IMR-90 (cell line): ENCODE data around the gene BRINP1. TPM values are rescaled to one million over a fixed set of nuclear protein-coding genes. Genes with fewer than 3 reads are reported as not detected.

Experiments
- ATAC-seq: fragments of 200-7000 bp; cut with Tn5 transposase; 2 replicates; pipeline ENCODE4 v1.9.1; 2020; ENCODE audit warnings: low read depth, mild to moderate bottlenecking, moderate library complexity
- BruUV-seq: library from RNA; stranded (reverse); fragments of 400-500 nt; replicated peaks from 2 replicates; lab custom pipeline; 2021; lab: Mats Ljungman, UMichigan
- CTCF ChIA-PET: fragments of 300-600 bp; formaldehyde crosslinking; extraction: SDS; loops from one replicate; lab custom pipeline; 2021; ENCODE audit warnings: antibody characterized with exemption; lab: Yijun Ruan, JAX
- POLR2A ChIA-PET: fragments of 300-600 bp; sonication (Branson Sonifier 250); formaldehyde crosslinking; loops from one replicate; lab custom pipeline; 2022; ENCODE audit warnings: antibody characterized with exemption; ENCODE audit not compliant: unreplicated experiment; lab: Charles Lee
- DNase-seq: peaks from one replicate; pipeline ENCODE4 v3.0.0; 2013
- H2AFZ ChIP-seq: replicated peaks from 2 replicates; pipeline ENCODE3; 2013; ENCODE audit warnings: low read length, mild to moderate bottlenecking; ENCODE audit not compliant: poor library complexity
- H2AK5ac ChIP-seq: 2 replicates; pipeline ENCODE4 v1.6.1; 2013; ENCODE audit warnings: low read depth, low read length, inconsistent platforms
- H2AK9ac ChIP-seq: replicated peaks from 2 replicates; pipeline ENCODE3; 2013; ENCODE audit warnings: mild to moderate bottlenecking, low read depth, low read length, moderate library complexity; ENCODE audit not compliant: poor library complexity
- H2BK120ac ChIP-seq: 2 replicates; pipeline ENCODE4 v1.6.1; 2013; ENCODE audit warnings: low read depth, low read length, inconsistent platforms
- H2BK15ac ChIP-seq: 3 replicates; pipeline ENCODE4 v1.6.1; 2013; ENCODE audit warnings: low read depth, low read length, inconsistent platforms
- H2BK20ac ChIP-seq: 2 replicates; pipeline ENCODE4 v1.6.1; 2013; ENCODE audit warnings: low read depth, mild to moderate bottlenecking, inconsistent platforms, low read length, moderate library complexity
- H2BK5ac ChIP-seq: 2 replicates; pipeline ENCODE4 v1.6.1; 2013; ENCODE audit warnings: mild to moderate bottlenecking, low read depth, low read length, inconsistent platforms; ENCODE audit not compliant: poor library complexity, severe bottlenecking
- H3K14ac ChIP-seq: replicated peaks from 2 replicates; pipeline ENCODE4 v1.6.1; 2013; ENCODE audit warnings: low read depth, low read length, inconsistent platforms
- H3K18ac ChIP-seq: 2 replicates; pipeline ENCODE4 v1.6.1; 2013; ENCODE audit warnings: low read depth, low read length, control low read depth
- H3K23ac ChIP-seq: 2 replicates; pipeline ENCODE4 v1.6.1; 2013; ENCODE audit warnings: low read depth, low read length, inconsistent platforms
- H3K27ac ChIP-seq: 2 replicates; pipeline ENCODE4 v1.5.1; 2013; ENCODE audit warnings: mild to moderate bottlenecking, control low read depth, low read length; ENCODE audit not compliant: insufficient read depth
- H3K27me3 ChIP-seq: 2 replicates; pipeline ENCODE4 v1.6.1; 2013; ENCODE audit warnings: low read length; ENCODE audit not compliant: control insufficient read depth, insufficient read depth
- H3K36me3 ChIP-seq: 2 replicates; pipeline ENCODE4 v1.6.1; 2013; ENCODE audit warnings: low read length, mixed read lengths; ENCODE audit not compliant: control insufficient read depth, insufficient read depth
- H3K4ac ChIP-seq: 2 replicates; pipeline ENCODE4 v1.6.1; 2013; ENCODE audit warnings: low read depth, low read length, inconsistent platforms
- H3K4me1 ChIP-seq: 2 replicates; pipeline ENCODE4 v1.6.1; 2013; ENCODE audit warnings: low read length, mixed read lengths; ENCODE audit not compliant: control insufficient read depth, insufficient read depth
- H3K4me2 ChIP-seq: 2 replicates; pipeline ENCODE4 v1.6.1; 2013; ENCODE audit warnings: low read depth, mild to moderate bottlenecking, control low read depth, low read length, moderate library complexity
- H3K4me3 ChIP-seq: 2 replicates; pipeline ENCODE4 v1.5.1; 2013; ENCODE audit warnings: low read depth, mild to moderate bottlenecking, control low read depth, low read length, moderate library complexity; ENCODE audit not compliant: insufficient read depth
- H3K56ac ChIP-seq: 2 replicates; pipeline ENCODE4 v1.6.1; 2013; ENCODE audit warnings: low read length, inconsistent platforms; ENCODE audit not compliant: insufficient read depth; ENCODE audit errors: extremely low read depth
- H3K79me1 ChIP-seq, 2 experiments: 2 replicates each; pipeline ENCODE4 v1.6.1; 2013; ENCODE audit warnings: low read length in 2 of 2, inconsistent platforms in 1 of 2, low read depth in 1 of 2
- H3K9ac ChIP-seq: 2 replicates; pipeline ENCODE4 v1.6.1; 2013; ENCODE audit warnings: low read depth, low read length, control low read depth
- H3K9me1 ChIP-seq: 2 replicates; pipeline ENCODE4 v1.6.1; 2013; ENCODE audit warnings: low read length, inconsistent platforms; ENCODE audit not compliant: insufficient read depth
- H3K9me3 ChIP-seq: 2 replicates; pipeline ENCODE4 v1.6.1; 2013; ENCODE audit warnings: low read length; ENCODE audit not compliant: control insufficient read depth, insufficient read depth
- H4K20me1 ChIP-seq: 2 replicates; pipeline ENCODE4 v1.6.1; 2013; ENCODE audit warnings: low read length, inconsistent platforms; ENCODE audit not compliant: insufficient read depth
- H4K5ac ChIP-seq: 2 replicates; pipeline ENCODE4 v1.6.1; 2013; ENCODE audit warnings: mild to moderate bottlenecking, low read depth, low read length, control low read depth
- H4K8ac ChIP-seq, 2 experiments: 2 replicates each; pipeline ENCODE4 v1.6.1; 2013; ENCODE audit warnings: low read depth in 2 of 2, low read length in 2 of 2, control low read depth in 1 of 2, inconsistent platforms in 1 of 2
- H4K91ac ChIP-seq: 2 replicates; pipeline ENCODE4 v1.6.1; 2013; ENCODE audit warnings: low read depth, low read length, inconsistent platforms; ENCODE audit not compliant: insufficient read depth
- NFE2L2 ChIP-seq: fragments of 150-350 bp; IDR thresholded peaks from 2 replicates; pipeline ENCODE4 v1.6.1; 2016; ENCODE audit warnings: low read depth, mild to moderate bottlenecking, low read length
- SMC3 ChIP-seq: fragments of 150-350 bp; IDR thresholded peaks from 2 replicates; pipeline ENCODE4 v1.6.1; 2016; ENCODE audit warnings: low read depth, mild to moderate bottlenecking, antibody characterized with exemption, low read length, moderate library complexity
- WGBS, 2 experiments: methylation state at CpG; one replicate each; pipeline versions ENCODE4 v1.1.5 to v1.1.7; 2013; ENCODE audit warnings: missing lambda C conversion rate in 2 of 2; ENCODE audit not compliant: insufficient read length in 1 of 2; ENCODE audit errors: extremely low coverage in 2 of 2; 5-methylcytosine and 5-hydroxymethylcytosine counted together
- dilution Hi-C: fragments of 300-500 bp; cut with HindIII; formaldehyde crosslinking; loops from one replicate; pipeline ENCODE4 v1.14.3; 2018; ENCODE audit warnings: low sequenced_read_pairs; ENCODE audit not compliant: unreplicated experiment
- in situ Hi-C: fragments of 300-500 bp; cut with MboI; formaldehyde crosslinking; loops from 3 replicates; pipeline ENCODE4 v1.14.3; 2019; ENCODE audit warnings: low sequenced_read_pairs, inconsistent platforms, mixed read lengths
- intact Hi-C: fragments of 100-400 bp; cut with micrococcal nuclease; formaldehyde crosslinking; loops from 2 replicates; pipeline ENCODE4 v1.10.0; 2022
- polyA plus RNA-seq, 3 experiments: library from polyadenylated mRNA; depleted of rRNA; stranded (reverse); fragments of >200 nt; gene quantifications; 2 replicates each; pipeline ENCODE4 v1.2.3, GENCODE V29; 2012; ENCODE audit warnings: low replicate concordance in 1 of 3
- total RNA-seq: library from RNA; depleted of rRNA; stranded (reverse); fragments of >200 nt; gene quantifications from 2 replicates; pipeline ENCODE4 v1.2.3, GENCODE V29; 2012

Gene BRINP1
- total and polyA plus RNA-seq, 2 of the 4 experiments (the other 2 are of a cell fraction) = under 0.01 TPM; not detected in 1

DNA sequence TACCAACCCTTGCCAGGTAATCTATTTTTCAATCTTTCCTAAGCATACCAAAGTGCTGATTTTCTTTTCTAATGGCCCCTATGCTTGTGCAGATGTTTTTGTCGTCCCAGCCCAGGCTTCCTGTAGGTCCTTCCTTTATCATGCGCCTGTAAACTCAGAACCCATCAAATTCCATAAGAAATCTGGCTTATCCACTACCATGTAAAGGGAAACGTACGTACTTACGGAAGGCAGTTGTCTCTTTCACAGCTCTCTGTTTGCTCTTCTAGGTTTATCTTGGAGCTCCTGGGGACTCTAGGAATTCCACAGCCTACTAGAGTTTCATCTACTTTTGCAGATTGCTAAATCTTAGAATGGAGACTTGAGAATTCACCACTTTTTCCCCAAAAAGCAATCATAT is 9.0 kb downstream of the BRINP1 start:
- Histone ChIP-seq H3K79me1 (no peaks in the 10 kb centered on the region), H4K5ac (no peak overlapping the region), H2AFZ (no peak overlapping the region), H3K27ac (no peak overlapping the region), H3K4ac (no peak overlapping the region), H3K36me3 (no peaks in the 10 kb centered on the region), H4K20me1 (no peaks in the 10 kb centered on the region), H3K56ac (no peak overlapping the region), H3K9ac (no peak overlapping the region), H2BK120ac (no peak overlapping the region), H3K4me1 (no peaks in the 10 kb centered on the region), H3K23ac (no peak overlapping the region), H3K14ac (no peak overlapping the region), H3K4me3 (no peak overlapping the region), H2BK20ac (no peak overlapping the region), H3K27me3 (no peaks in the 10 kb centered on the region), H2AK9ac (no peak overlapping the region), H3K9me1 (no peaks in the 10 kb centered on the region), H3K9me3 (0 out of 2 replicates have a peak, but pooled peaks cover 2% of the 10 kb centered on the region), H2BK5ac (no peak overlapping the region), H4K91ac (no peak overlapping the region), H2BK15ac (no peak overlapping the region), H3K18ac (no peak overlapping the region), H3K4me2 (no peak overlapping the region), H4K8ac (no peak overlapping the region), H2AK5ac (no peak overlapping the region)
- WGBS, 2 experiments = 8% methylated on average over 2 of the region's 5 CpGs; no CpG with 5 or more reads in 1 of the 2 experiments
- intact Hi-C loops (loop anchor here (10.0 kb wide), 1 partner anchor 1715 kb away; no protein-coding TSS in a partner anchor), in situ Hi-C loops (no loop called here), dilution Hi-C loops (no loop called here)
- no peak for ATAC-seq
- BruUV-seq = no TSS peak
- CTCF ChIA-PET = no interaction called here
- TF ChIP-seq NFE2L2 (no peak), SMC3 (no peak)
- DNase-seq = no peak
- POLR2A ChIA-PET = no interaction called here
